ENCODE measurements around the gene LAPTM4A. TPM values are rescaled to one million over a fixed set of nuclear protein-coding genes. Genes with fewer than 3 reads are reported as not detected.

LAPTM4A gene
- total and polyA plus RNA-seq, 10 donors, result 54.9 to 158 (median 113) TPM

DNA sequence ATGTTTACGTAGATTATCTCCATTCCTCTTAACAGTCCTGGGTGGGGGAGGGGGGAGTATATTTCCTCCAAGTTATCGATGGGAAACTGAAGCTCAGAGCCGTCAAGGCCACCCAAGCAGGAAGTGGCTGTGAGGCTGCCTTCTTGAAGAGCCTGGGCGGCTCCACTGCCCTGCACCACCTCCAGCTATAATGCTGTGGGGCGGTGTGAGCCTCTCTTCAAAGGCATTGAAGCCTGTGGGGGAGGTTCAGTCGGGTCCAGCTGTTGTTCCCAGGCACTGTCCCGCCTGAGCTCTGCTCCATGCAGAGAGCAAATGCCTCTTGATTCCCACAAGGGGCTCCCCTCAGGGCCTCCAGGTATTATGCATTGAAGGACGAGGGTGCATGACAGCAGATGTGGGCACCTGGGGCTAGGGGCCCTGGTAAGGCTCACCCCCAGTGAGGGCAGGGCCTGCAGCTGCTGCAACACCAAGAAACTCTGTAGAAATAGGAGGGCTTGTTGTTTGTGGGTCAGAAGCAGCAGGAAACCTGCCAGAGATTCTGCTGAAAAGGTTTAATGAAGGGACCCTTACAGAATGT is 29.5 kb upstream of the LAPTM4A start:
- no peaks in the 10 kb centered on the region for H3K27me3 ChIP-seq (replicated peaks in 1 of 7)
- no peaks in the 10 kb centered on the region for H3K36me3 ChIP-seq
- TF ChIP-seq POLR2AphosphoS5 (IDR thresholded peaks at IDR 0.05) (no peak), POLR2A (IDR thresholded peaks at IDR 0.05) (no peak)
- TF ChIP-seq, protein P1, sequence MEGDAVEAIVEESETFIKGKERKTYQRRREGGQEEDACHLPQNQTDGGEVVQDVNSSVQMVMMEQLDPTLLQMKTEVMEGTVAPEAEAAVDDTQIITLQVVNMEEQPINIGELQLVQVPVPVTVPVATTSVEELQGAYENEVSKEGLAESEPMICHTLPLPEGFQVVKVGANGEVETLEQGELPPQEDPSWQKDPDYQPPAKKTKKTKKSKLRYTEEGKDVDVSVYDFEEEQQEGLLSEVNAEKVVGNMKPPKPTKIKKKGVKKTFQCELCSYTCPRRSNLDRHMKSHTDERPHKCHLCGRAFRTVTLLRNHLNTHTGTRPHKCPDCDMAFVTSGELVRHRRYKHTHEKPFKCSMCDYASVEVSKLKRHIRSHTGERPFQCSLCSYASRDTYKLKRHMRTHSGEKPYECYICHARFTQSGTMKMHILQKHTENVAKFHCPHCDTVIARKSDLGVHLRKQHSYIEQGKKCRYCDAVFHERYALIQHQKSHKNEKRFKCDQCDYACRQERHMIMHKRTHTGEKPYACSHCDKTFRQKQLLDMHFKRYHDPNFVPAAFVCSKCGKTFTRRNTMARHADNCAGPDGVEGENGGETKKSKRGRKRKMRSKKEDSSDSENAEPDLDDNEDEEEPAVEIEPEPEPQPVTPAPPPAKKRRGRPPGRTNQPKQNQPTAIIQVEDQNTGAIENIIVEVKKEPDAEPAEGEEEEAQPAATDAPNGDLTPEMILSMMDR (IDR thresholded peaks at IDR 0.05 in 8 of 11, conservative IDR thresholded peaks at IDR 0.05 in 3 of 11), result no peak
- no peak overlapping the region for H3K27ac ChIP-seq
- H3K4me3 ChIP-seq, result no peak overlapping the region
- peaks cover 0 to 11% (median 3%) of the 10 kb centered on the region in 6 donors for H3K4me1 ChIP-seq
- intact Hi-C loops (cut with DNase I; ENCODE audit: low total_unique reads), result no loop called here
- H3K9me3 ChIP-seq, result no peaks in the 10 kb centered on the region
- DNase-seq, result no peak
- WGBS, 5 donors, result 36 to 54% (median 49%) methylated on average over 5 to 8 of the region's 8 CpGs

DNA sequence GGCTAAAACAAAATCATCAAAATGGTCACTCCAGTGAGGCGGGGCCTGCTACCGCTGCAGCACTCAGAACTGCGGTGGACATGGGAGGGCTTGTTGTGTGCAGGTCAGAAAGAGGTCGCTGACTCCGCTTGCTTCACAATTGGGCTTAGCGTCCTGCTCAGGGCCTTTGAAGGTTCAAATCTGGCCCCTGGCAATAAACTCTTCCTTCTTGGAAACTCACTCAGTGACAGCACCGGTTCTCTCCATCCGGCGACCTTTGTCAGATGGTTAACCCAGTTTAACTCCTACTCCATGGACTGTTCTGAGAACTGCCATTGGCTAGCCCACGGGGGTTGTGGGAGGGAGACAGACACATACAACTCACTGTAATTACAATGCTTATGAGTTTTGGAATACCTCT is 29.0 kb upstream of the LAPTM4A start:
- DNase-seq, result no peak
- WGBS, 5 donors, result 72 to 81% (median 78%) methylated on average over 10 of the region's 10 CpGs
- Histone ChIP-seq H3K4me1 (peaks cover 0 to 11% (median 3%) of the 10 kb centered on the region in 6 donors), H3K4me3 (no peak overlapping the region), H3K27me3 (replicated peaks in 1 of 7) (no peaks in the 10 kb centered on the region), H3K36me3 (no peaks in the 10 kb centered on the region), H3K9me3 (no peaks in the 10 kb centered on the region), H3K27ac (no peak overlapping the region)
- TF ChIP-seq POLR2A (IDR thresholded peaks at IDR 0.05), result no peak
- TF ChIP-seq POLR2AphosphoS5 (IDR thresholded peaks at IDR 0.05), result no peak
- TF ChIP-seq, protein P1 (IDR thresholded peaks at IDR 0.05 in 8 of 11, conservative IDR thresholded peaks at IDR 0.05 in 3 of 11), result no peak
- intact Hi-C loops (cut with DNase I; ENCODE audit: low total_unique reads), result no loop called here

DNA sequence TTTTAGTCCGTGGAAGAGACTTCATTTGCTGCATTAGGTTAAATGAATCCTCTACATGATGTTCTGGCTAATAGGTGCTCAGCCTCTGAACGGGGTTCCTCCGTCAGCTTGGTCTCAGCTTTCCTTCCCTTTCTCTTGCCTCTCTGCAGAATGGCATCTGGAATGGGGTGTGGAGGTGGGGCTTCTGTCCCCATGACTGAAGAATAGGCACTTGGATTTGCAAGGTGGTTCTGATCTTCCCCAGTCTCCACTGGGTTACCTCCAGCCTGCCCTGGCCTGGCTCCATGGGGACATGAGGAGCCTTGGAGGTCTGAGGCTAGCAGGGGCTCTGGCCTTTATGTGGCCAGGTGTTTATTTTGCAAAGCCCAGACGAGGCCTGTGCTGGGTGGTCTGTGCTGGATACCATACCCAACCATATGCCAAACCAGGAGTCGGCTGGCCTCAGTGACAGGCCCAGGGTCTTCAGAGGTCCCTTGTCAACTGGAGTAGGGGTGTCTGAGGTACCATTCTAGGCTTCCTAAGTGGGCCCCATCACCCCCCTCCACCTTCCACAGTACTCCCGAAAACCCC is 28.2 kb upstream of the LAPTM4A start:
- 85 to 94% (median 88%) methylated on average over 4 to 6 of the region's 6 CpGs for WGBS, 5 donors
- intact Hi-C loops (cut with DNase I; ENCODE audit: low total_unique reads), result no loop called here
- Histone ChIP-seq H3K4me3 (no peak overlapping the region), H3K36me3 (no peaks in the 10 kb centered on the region), H3K27ac (no peak overlapping the region), H3K9me3 (no peaks in the 10 kb centered on the region), H3K4me1 (peaks cover 0 to 11% (median 3%) of the 10 kb centered on the region in 6 donors), H3K27me3 (replicated peaks in 1 of 7) (no peaks in the 10 kb centered on the region)
- TF ChIP-seq, protein P1 (IDR thresholded peaks at IDR 0.05 in 8 of 11, conservative IDR thresholded peaks at IDR 0.05 in 3 of 11), result no peak
- TF ChIP-seq POLR2AphosphoS5 (IDR thresholded peaks at IDR 0.05) (no peak), POLR2A (IDR thresholded peaks at IDR 0.05) (no peak)
- no peak for DNase-seq

DNA sequence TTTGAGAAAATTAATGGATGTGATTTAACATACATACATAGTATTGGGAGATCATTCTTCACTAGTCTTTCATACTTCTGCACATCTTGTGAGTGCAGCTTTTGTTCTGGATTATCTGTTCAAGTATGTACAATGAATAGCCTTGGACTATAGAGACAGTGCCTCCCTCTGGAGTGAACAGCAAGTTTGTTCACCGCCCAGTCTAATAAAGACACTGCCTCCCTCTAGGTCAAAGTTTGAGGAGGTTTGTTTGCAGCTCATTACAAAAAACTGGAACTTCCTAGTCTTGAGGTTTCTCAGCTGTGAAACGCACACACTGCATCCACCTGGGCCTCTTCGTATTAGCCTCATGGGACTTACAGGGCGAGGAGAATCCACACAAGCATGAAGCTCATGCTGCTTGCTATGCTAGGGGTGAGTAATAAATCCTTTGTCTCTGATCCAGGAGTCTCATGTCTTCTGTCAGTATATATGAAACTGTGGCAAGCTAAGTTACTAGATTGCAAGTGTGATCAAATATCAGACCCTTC is 26.0 kb upstream of the LAPTM4A start:
- DNase-seq, result no peak
- Histone ChIP-seq H3K36me3 (no peaks in the 10 kb centered on the region), H3K9me3 (no peaks in the 10 kb centered on the region), H3K27me3 (replicated peaks in 1 of 7) (no peaks in the 10 kb centered on the region), H3K4me1 (peaks cover 0 to 11% (median 3%) of the 10 kb centered on the region in 6 donors), H3K4me3 (no peak overlapping the region), H3K27ac (no peak overlapping the region)
- no peak for TF ChIP-seq POLR2A (IDR thresholded peaks at IDR 0.05)
- no peak for TF ChIP-seq POLR2AphosphoS5 (IDR thresholded peaks at IDR 0.05)
- TF ChIP-seq, protein P1 (IDR thresholded peaks at IDR 0.05 in 8 of 11, conservative IDR thresholded peaks at IDR 0.05 in 3 of 11), result no peak
- intact Hi-C loops (cut with DNase I; ENCODE audit: low total_unique reads), result no loop called here
- WGBS, 5 donors, result 59 to 80% (median 67%) methylated on average over 4 of the region's 4 CpGs

All from spleen (tissue), 11 donors.